Smooth muscle cell (in vitro differentiated cells): ENCODE measurements around the gene CALU. TPM values are rescaled to one million over a fixed set of nuclear protein-coding genes. Genes with fewer than 3 reads are reported as not detected.

Experiments
- DNase-seq: peaks from one replicate; lab custom pipeline; 2025; ENCODE audit not compliant: unreplicated experiment; lab: John Stamatoyannopoulos, UW
- H2AFZ ChIP-seq: fragments of 200-600 bp; sonication (generic); 2 replicates; pipeline ENCODE4 v1.6.0; 2016; ENCODE audit warnings: antibody characterized with exemption, low read depth, mild to moderate bottlenecking
- H3F3A ChIP-seq: fragments of 200-600 bp; sonication (generic); 2 replicates; pipeline ENCODE4 v1.6.0; 2017; ENCODE audit warnings: antibody characterized with exemption, low read depth
- H3K27ac ChIP-seq: fragments of 200-600 bp; sonication (generic); 2 replicates; pipeline ENCODE4 v1.5.1; 2016; ENCODE audit warnings: low read depth, mild to moderate bottlenecking
- H3K27me3 ChIP-seq: fragments of 200-600 bp; sonication (generic); 2 replicates; pipeline ENCODE4 v1.6.1; 2016; ENCODE audit warnings: low read depth, mild to moderate bottlenecking
- H3K36me3 ChIP-seq: fragments of 200-600 bp; sonication (generic); 2 replicates; pipeline ENCODE4 v1.5.1; 2016; ENCODE audit warnings: low read depth
- H3K4me1 ChIP-seq: fragments of 200-600 bp; sonication (generic); 2 replicates; pipeline ENCODE4 v1.5.1; 2016; ENCODE audit warnings: low read depth
- H3K4me2 ChIP-seq: fragments of 200-600 bp; sonication (generic); 2 replicates; pipeline ENCODE4 v1.6.0; 2016; ENCODE audit warnings: mild to moderate bottlenecking
- H3K4me3 ChIP-seq: fragments of 200-600 bp; sonication (generic); 2 replicates; pipeline ENCODE4 v1.5.1; 2016; ENCODE audit warnings: mild to moderate bottlenecking
- H3K79me2 ChIP-seq: fragments of 200-600 bp; sonication (generic); 2 replicates; pipeline ENCODE4 v1.6.0; 2016; ENCODE audit warnings: low read depth, mild to moderate bottlenecking
- H3K9ac ChIP-seq: fragments of 200-600 bp; sonication (generic); 2 replicates; pipeline ENCODE4 v1.6.0; 2016; ENCODE audit warnings: low read depth
- H3K9me3 ChIP-seq: fragments of 200-600 bp; sonication (generic); replicated peaks from 2 replicates; pipeline ENCODE4 v1.5.1; 2016; ENCODE audit warnings: low read depth
- H4K20me1 ChIP-seq: fragments of 200-600 bp; sonication (generic); 2 replicates; pipeline ENCODE4 v1.6.0; 2016; ENCODE audit warnings: low read depth
- CTCF ChIP-seq: fragments of 200-600 bp; sonication (generic); IDR thresholded peaks from 2 replicates; pipeline ENCODE4 v1.5.1; 2017; ENCODE audit warnings: borderline replicate concordance, mild to moderate bottlenecking, antibody characterized with exemption; ENCODE audit not compliant: insufficient read depth, poor library complexity, severe bottlenecking
- WGBS: methylation state at CpG from one replicate; pipeline ENCODE4 v1.1.7; 2016; ENCODE audit warnings: low lambda C conversion rate; 5-methylcytosine and 5-hydroxymethylcytosine counted together
- polyA plus RNA-seq: library from polyadenylated mRNA; unstranded; fragments of >200 nt; fragmentation: Nextera tagmentation; extraction: Ambion mirVana; gene quantifications from 2 replicates; pipeline ENCODE4 v1.2.1, GENCODE V29; 2016
- total RNA-seq: library from RNA; depleted of rRNA; stranded (reverse); fragments of >200 nt; gene quantifications from 2 replicates; pipeline ENCODE4 v1.2.3, GENCODE V29; 2014

The CALU gene
- total RNA-seq (679 and 873 TPM in 2 replicates), polyA plus RNA-seq (605 and 783 TPM in 2 replicates)

- Histone ChIP-seq H3F3A (peaks cover 11% of the 10 kb centered on the region), H3K9ac (peak within 1 kb of the TSS; percentile 100), H3K27ac (peak within 1 kb of the TSS; percentile 98), H4K20me1 (peaks cover 50% of the 10 kb centered on the region), H3K9me3 (no peaks in the 10 kb centered on the region), H2AFZ (no peak within 1 kb of the TSS), H3K36me3 (no peaks in the 10 kb centered on the region), H3K4me1 (peaks cover 35% of the 10 kb centered on the region), H3K79me2 (peaks cover 51% of the 10 kb centered on the region), H3K27me3 (no peaks in the 10 kb centered on the region), H3K4me2 (peak within 1 kb of the TSS; percentile 97), H3K4me3 (peak within 1 kb of the TSS; percentile 92)
- no peak for TF ChIP-seq CTCF
- peak; percentile 87 for DNase-seq
- WGBS, result under 1% methylated on average over 71 of the region's 74 CpGs
Observed at GRCh38 chr7:128739048-128739962, at the start of gene CALU. Gene CALU (plus strand): TSS chr7:128739359. CDS start chr7:128748584, 9,225 bp downstream.

GRCh38 chr7:128691227-128691626 is 47.9 kb upstream of the CALU start:
- Histone ChIP-seq H3K4me2 (no peak overlapping the region), H3K79me2 (no peaks in the 10 kb centered on the region), H2AFZ (no peak overlapping the region), H3K9ac (no peak overlapping the region), H4K20me1 (no peaks in the 10 kb centered on the region), H3K36me3 (no peaks in the 10 kb centered on the region), H3K9me3 (no peaks in the 10 kb centered on the region), H3K27me3 (no peaks in the 10 kb centered on the region), H3F3A (no peaks in the 10 kb centered on the region), H3K27ac (no peak overlapping the region), H3K4me3 (no peak overlapping the region), H3K4me1 (peaks cover 6% of the 10 kb centered on the region)
- TF ChIP-seq CTCF, result no peak
- WGBS, result 89% methylated on average over 1 of the region's 1 CpG
- no peak for DNase-seq

- H3K36me3 ChIP-seq, result no peaks in the 10 kb centered on the region
- H3K9me3 ChIP-seq, result no peaks in the 10 kb centered on the region
- 82% methylated on average over 7 of the region's 7 CpGs for WGBS
- H3K9ac ChIP-seq, result no peak overlapping the region
- peaks cover 7% of the 10 kb centered on the region for H3K27me3 ChIP-seq
- no peak for DNase-seq
- TF ChIP-seq CTCF, result no peak
- H3F3A ChIP-seq, result no peaks in the 10 kb centered on the region
- H4K20me1 ChIP-seq, result no peaks in the 10 kb centered on the region
- no peak overlapping the region for H3K4me2 ChIP-seq
- no peak overlapping the region for H3K27ac ChIP-seq
- H3K79me2 ChIP-seq, result no peaks in the 10 kb centered on the region
- H3K4me1 ChIP-seq, result peaks cover 6% of the 10 kb centered on the region
- H2AFZ ChIP-seq, result no peak overlapping the region
- H3K4me3 ChIP-seq, result no peak overlapping the region
Observed at GRCh38 chr7:128692623-128693270, 46.4 kb upstream of the CALU start.
